HT-29 (cell line): ENCODE measurements around the gene SLC8A1. TPM values are rescaled to one million over a fixed set of nuclear protein-coding genes. Genes with fewer than 3 reads are reported as not detected.

Source experiments
- DNase-seq: peaks from one replicate; pipeline ENCODE4 v3.0.0-alpha.2; 2015; ENCODE audit warnings: low spot score
- total RNA-seq: library from RNA; depleted of rRNA; stranded (reverse); fragments of >200 nt; shearing (Covaris generic); gene quantifications from 2 replicates; pipeline ENCODE4 v1.2.3, GENCODE V29; 2014

SLC8A1 gene
- total RNA-seq, 1 experiment from 2014 or later: 0.10 TPM

DNA sequence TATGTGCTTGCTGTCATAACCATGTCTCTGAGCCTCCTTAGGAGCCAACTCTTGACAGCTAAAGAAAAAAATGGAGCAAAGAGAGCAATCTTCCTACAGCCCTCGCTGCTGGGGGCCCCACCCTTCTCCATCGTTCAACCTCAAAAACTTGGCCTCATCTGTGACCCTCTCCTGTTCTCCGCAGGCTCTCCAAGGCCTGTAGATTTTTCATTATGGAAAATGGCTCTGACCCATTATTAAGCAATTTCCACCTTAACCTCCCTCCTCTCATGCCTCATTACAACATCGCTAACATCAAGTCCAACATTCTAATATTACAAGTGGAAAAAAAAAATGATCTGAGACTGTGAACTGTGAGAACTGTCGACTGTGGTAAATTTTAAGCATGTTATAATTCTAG is 98.7 kb downstream of the SLC8A1 start:
- no peak for DNase-seq

DNA sequence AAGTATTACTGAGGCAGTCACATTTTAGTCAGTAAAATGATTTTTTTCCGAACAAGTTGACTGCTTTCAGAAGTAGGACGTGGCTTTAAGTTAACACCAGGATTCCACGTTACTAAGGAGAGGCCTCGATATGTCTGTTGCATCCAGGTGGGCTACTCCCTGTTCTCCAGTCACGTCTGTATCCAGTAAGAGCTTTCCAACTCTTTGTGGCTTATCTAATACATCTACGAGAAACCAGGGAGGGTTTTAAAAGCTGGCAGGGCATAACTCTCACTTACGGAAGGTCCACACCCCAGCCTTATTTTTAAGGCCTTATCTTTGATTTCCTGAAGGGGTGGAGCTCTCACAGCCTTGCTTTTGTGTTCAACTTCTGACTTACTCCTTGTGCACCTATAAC is 99.2 kb downstream of the SLC8A1 start:
- no peak for DNase-seq

DNA sequence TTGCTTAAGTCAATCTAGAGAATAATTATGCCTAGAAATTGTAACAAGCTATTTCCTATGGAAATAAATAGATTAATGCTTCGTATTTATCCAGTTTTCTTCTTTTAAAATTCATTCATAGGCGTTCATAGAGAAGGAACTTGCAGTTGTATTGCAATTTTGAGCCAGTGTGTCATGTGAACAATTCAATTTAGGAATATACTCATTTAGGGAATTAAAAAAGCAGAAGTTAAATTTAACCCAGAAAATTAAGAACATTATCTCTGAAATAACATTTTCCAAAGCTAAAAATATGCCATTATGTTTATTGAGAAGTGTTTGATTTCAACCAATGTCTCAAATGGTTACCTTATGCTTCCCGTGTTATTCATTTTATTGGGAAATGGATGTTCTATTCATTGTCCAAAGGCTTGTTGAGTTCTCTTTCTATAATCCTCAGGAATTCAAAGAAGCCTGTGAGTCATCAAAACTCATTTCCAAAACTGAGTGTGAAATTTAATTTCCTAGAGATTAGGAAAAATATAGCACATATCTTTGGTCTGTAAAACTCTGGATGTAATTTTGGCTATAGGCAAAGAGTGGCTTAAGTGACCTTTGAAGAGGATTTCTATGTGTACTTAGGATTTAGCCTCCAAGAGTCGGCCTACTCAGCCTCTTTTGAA is 99.7 kb downstream of the SLC8A1 start:
- no peak for DNase-seq

DNA sequence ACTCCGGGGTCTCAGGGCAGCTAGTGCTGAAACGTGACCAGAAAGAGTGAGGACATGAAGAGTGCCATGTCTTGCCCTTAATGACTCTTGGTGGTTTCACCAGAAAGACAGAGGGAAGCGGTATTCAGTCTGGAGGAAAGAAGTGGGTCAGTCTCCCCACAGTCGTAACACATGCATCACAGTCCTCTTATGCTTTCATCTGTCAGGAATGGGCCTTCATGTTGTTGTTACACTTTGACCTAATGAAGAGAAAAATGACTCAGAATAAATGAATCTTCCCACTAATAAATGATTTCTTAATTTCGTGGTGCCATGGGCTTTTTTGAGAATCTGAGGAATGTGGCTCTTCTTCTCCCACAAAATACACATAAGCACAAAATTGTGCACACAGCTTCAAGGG is 103.2 kb downstream of the SLC8A1 start:
- DNase-seq: no peak

DNA sequence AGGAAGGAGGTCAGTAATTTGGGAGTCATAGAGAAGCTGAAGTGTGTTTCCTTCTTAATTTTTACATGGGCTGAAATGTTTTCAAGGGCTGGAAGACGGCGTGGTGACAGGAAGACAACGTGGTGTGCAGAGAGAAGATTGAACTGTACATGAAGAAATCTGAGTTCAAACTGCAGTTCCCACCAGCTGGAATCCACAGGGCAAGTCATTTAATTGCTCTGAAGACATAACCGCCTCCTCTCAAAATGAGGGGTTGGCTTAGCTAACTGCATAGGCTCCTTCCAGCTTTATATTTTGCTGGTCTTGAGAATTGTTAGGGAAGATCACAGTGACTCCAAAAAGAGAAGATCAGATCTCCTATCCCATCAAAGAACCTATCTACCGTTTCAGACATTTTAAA is 103.9 kb downstream of the SLC8A1 start:
- no peak for DNase-seq

DNA sequence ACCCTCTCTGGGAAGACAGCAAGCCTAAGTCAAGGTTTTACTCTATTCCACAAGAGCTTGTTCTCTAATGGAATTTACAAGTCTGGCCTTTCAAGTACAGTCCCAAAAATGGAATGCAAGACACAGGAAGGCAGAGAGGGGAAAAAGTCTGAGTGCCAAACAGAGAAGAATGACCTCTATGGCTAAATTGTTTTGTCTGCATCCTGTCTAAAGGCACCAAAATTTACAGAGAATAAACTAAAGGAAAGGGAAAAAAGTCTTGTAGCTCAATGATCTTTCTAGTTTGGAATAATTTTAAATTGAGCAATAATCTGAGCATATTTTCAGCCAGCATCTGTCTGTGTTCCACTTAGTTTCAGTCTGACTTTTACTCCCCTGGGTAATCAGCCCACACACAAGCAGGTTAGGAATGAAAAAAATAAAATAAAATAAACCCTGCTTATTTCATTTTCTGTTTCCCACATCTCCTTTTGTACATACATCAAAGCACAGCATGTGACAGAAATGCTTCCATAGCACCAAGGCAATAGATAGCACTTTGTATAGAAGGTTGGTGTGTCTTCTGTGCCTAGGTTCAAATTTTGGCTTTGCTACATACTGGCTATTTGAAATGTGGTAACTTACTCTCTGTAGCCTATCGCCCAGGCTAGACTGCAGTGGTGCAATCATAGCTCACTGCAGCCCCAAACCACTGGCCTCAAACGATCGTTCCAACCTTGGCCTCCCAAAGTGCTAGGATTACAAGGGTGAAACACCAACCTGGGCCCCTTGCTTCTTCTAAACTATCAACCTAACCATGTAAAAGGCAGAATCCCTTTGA is 105.1 kb downstream of the SLC8A1 start:
- DNase-seq: no peak

DNA sequence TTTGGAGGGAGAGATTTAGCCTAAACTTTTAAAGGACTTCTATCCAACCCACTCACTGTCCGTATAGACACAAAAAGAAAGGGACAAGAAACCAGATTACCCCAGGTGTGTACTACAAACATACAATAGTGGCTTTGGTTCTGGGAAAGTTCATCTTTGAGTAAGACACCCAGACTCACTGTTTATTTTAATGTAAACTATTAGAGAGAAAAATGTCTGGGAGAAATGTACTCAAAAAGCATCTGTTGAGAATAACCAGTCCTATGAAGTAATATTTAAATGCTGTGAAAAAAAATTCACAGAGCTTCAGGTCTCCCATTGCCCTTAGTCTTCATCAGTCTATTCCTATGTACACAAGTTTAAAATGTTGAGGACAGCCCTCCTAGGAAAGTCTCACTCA is 107.5 kb downstream of the SLC8A1 start:
- no peak for DNase-seq

DNA sequence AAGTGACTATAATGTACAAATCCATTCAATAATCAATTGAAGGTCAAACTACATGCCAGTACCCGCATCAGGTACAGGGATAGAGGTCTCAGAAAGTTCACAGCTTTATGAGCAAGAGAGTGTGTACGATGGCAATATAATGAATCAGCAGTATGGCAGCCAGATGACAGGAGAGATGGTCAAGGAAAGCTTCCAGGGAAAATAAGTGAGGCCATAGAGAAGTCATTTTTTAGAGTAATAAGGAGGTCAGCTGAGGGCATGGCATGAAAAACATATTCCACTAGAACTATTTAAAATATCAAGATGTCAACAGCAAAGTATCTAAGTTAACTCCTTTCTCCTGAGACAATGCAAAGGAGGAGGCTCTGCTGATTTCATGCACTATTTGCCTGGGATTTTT is 108.0 kb downstream of the SLC8A1 start:
- DNase-seq: no peak

DNA sequence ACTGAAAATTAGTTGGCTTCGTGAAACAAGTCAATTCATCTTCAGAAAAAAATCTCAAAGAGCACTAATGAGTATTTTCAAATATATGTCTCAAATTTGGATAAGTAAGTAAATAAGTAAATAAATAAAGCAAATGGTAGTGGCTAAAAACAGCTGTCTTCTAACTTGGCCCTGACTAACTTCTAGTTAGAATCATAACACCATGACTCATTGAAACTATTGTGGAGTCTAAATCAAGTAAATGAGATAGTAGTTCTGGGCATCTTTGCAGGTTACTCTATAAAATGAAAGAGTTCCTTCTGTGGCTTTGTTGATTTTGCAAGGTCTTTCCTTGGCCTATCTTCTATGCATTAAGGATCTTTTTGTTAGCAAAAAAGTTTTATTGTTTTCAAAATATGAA is 110.7 kb downstream of the SLC8A1 start:
- DNase-seq: no peak

DNA sequence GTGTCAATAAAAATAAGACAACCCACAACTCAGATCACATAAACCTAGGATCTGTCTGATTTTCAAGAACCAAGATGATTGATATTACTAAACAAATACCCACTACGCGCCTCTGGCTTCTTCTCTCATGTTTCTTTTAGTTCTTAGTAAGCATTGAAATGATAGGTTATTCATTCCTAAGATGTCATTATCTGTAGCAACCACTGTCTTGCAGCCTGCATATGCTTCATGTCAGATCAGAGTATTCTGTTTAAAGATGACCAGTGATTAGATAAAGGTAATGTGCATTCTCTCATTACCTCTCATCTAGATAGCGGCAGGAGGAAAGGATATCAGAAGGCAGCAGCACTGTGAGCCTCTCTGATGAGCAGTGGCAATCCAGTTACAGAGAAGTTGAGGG is 112.9 kb downstream of the SLC8A1 start:
- DNase-seq: no peak

DNA sequence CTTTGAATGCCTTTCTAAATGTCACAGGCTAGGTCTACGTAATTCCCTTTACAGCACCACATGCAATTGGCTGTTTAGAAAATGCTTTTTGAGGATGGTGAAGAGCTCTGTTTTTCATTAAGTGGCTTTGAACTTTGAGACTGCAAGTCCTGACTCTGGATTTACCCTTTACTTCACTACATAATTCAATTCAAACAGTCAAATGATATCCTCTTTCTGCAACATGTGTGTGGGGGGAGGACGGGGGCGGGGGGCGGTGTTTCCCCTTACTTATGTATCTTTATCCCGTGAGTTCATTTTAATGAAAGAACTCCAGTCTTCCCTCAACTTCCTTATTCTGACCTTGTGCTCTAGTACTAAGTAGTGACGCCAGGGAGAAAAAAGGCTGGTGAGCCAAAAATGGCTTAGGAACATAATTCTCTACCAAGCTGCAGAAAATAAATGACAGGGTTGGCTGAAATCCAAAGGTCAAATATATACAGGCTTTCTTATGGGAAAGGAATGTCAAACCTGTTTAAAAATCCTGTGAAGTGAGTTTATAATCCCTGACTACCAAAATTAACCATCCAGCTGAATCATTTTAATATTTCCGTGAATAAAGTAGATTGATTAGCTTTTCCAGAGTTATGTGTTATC is 119.6 kb downstream of the SLC8A1 start:
- DNase-seq: peak; percentile 28

DNA sequence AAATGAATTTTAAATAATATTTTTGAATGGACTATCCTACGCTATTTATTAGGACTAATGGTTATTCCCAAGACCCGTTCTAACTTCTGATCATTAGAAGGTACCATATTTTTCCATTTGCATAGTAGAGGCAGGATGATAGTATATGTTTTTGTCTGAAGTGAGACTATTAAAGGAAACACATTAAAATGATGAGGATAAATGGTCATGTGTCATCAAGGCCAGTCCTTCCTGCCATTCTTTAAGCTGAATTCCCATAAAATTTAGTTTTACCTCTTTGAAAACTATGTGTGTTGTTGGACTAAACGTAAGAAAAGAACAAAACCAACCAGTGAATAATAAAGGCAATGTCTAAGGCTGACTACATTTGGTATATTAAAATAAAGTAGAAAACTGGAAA is 121.8 kb downstream of the SLC8A1 start:
- DNase-seq: no peak

DNA sequence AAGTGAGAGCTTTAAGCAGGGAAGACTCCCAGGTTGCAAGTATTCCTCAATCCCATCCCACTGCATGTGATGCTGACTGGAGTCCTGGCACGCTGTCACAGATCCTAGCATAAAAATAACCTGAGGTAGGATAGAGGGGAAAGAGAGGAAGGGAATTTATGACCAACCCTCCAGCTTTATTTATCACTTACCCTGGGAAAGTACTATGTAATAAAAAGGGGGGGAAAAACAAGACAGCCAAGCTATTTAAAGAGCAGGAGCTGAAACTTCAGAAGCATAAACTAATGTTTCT is 122.2 kb downstream of the SLC8A1 start:
- no peak for DNase-seq

DNA sequence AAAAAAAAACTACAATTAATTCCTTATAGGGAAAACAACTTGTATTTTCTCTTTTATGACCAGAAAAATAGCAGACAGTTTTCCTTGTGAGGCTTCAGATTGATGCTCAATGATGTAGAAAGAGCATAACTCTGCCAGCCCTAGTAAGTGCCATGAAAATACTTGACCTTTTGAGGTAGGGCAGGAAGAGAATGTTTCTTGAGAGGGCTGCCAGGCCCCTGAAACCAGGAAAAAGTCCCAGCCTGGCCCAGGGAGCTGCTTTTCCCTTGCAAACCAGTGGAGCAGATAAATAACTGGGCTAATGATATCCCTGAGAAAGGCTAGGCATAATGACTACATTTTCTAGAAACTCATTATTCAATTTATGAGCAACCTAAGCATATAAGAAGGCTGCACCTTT is 126.8 kb downstream of the SLC8A1 start:
- no peak for DNase-seq

DNA sequence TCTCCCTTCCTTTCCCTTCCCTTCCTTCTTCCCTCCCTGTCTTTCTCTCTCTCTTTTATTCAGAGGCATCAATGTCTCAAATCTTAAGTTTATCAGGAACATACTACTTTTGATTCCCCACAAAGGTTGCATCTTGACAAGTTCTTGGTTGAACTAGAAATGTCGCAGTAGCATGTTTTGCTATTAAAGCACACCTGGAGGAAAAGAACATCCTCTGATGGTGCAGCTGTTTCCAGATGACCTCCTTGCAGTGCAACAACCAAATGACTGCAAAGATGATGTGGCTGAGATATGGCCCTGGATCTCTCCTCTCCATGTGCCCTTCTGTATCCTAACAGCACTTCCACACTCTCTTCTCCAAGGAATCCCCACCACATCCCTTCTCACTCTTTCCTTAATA is 127.2 kb downstream of the SLC8A1 start:
- no peak for DNase-seq

DNA sequence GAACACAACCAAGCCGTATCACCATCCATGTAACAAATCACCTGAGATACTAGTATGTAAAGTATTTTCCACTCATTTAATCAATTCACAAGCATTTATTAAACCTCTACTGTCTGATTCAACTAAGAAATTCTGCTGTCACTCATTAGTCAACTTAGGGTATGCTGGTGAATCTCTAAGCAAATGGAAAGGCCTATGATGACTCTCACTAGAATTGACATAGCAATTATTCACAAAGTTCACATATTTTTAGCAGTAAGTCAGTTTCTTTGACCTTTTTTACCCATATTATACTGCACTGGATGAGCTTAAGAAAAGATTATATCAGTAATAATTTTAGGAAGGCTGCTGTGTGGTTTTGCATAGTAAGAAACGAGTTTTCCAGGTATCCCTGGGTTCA is 130.1 kb downstream of the SLC8A1 start:
- no peak for DNase-seq

DNA sequence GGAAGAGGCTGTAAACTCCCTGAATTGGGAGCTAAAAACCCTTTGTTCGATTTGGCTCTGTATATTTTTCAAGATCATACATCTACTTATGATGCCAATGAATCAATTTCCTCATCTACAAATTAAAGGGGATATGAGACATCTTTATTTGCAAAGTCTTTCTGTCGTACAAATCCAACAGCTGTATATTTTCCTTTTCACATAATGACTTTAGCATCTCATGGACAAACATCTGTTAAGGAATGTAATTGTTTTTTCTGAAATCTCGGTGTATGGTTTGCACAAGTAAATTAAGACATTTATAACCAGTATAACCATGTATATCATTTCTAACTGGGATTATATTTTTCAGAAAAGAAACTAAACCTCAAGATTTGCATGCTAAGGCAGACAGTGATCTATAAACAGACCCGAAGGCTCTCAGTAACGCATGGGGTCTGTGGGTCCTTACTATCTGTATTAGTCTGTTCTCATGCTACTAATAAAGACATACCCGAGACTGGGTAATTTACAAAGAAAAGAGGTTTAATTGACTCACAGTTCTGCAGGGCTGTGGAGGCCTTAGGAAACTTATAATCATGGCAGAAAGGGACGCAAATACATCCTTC is 130.8 kb downstream of the SLC8A1 start:
- no peak for DNase-seq

DNA sequence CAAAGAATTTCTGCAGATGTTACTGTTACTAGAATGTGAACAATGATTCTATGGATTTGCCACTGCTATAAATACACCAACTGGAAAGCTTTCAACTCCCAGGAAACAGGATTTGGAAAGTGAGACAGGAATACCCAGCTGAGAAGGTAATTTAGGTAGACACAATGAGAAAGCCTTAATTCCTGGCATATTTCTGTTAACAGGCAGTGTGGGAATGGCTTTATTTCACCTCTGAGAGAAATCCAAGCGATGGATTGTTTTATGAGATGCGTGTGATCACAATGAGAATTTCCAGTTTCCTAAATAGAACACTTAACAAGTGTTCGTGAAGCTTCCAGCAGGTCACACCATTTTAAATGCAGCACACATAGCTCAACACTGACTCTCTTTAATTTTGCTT is 133.0 kb downstream of the SLC8A1 start:
- no peak for DNase-seq

DNA sequence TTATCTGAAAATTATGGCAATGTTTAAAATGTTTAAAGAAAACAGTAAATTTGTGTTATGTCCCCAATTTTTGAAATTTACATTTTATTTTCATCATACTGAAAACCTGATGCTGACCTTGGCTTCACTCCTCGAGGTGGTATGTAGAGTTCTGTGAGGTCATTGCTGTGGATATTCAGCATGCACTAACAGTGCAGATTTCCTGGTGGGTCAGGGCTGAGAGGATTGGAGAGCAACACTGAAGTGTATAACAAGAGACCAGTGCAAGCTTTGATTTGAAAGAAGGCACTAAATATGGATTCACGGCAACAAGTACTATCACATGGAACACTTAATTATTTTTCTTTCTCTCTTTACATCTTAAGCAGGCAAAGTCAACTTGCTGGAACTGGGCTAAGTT is 134.1 kb downstream of the SLC8A1 start:
- no peak for DNase-seq

DNA sequence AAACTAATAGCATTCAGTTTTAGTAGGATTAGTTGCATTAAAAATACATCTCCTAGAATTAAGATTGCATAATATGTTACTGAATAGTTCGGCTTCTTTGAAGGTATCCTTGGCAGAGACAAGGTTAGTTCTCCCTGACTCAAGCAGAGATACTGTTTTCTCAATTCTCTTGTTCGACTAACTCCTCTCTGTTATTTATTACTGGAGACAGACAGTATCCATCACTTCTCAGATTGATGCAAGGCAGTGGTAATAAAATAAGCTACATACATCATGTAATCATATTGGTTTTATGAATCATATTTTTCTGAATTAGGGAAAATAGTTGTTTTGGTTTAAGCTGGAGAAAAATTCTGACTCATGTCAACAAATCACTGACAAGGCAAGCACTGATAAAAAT is 134.8 kb downstream of the SLC8A1 start:
- no peak for DNase-seq

DNA sequence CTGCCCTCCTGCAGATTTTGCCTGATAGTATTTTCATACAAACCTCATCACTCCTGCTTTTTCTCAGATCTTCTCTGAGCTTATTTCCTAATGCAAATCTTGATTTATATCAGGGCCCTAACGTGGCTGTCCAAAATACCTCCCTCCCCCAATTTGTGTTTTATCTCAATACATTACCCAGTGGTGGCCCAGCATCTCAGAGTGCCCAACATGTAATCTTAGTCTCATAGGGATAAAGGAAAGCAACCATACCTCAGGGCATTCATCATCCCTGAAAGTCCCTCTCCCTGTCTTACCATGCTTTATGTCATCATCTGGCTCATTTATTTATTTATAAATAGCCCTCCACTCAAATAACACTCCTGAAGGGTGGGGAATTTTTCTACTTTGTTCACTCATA is 135.3 kb downstream of the SLC8A1 start:
- DNase-seq: no peak

DNA sequence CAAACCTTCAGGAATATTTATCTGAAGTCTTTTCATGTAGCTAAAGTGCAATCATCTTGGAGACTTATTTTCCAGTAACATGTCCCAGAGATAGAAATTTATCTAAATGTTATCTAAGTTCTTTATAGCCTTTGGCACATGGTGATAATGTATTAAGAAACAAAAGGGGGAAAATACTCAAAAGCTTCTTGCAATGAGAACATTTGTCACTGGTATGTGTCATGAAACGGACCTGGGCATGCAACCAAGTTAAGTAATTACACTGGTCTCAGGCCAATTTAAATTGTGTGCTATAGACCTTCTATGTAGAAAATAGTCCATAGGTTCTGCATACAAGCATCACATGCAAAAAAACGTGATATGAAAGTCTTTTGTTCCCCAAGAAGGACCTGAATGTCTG is 136.2 kb downstream of the SLC8A1 start:
- no peak for DNase-seq

DNA sequence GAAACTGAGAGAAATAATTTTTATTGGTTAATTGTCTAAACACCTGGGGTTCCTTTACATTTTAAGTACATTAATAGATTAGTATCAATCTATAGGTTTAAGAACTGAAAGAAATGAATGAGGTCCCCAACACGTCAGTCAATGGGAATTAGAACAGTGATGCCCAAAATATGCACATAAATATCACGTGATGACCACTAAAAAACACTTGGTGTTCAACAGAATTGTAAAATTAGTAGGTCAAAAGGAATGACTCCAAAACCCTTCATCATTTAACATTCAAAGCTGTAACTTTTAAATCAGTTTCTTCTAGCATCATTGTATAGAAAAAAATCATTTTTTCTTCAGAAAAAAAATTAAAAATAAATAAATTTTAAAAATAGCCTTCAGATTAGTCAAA is 140.9 kb downstream of the SLC8A1 start:
- DNase-seq: no peak
